K562 (cell line): ENCODE measurements around the gene CLDN1. TPM values are rescaled to one million over a fixed set of nuclear protein-coding genes. Genes with fewer than 3 reads are reported as not detected.

ENCODE experiments used
- FOXA3 ChIP-seq, 2 experiments: fragments of 450-650 bp in 1 of 2; sonication (generic) in 1 of 2; formaldehyde crosslinking; IDR thresholded peaks in 1 of 2; conservative IDR thresholded peaks in 1 of 2; 2 replicates each; pipeline versions ENCODE4 v1.4.0 to v1.8.0; 2020 to 2022; ENCODE audit warnings: mild to moderate bottlenecking in 2 of 2, missing genetic modification reagents in 1 of 2
- HNRNPUL1 ChIP-seq: fragments of 200-400 bp; formaldehyde crosslinking; IDR thresholded peaks from 2 replicates; pipeline ENCODE4 v1.6.1; 2017; ENCODE audit warnings: low read length
- KDM2B ChIP-seq: fragments of 250-450 bp; sonication (Bioruptor Pico); IDR thresholded peaks from 2 replicates; pipeline ENCODE4 v1.8.0; 2021; ENCODE audit warnings: mild to moderate bottlenecking, moderate library complexity
- MTA3 ChIP-seq: fragments of 450-650 bp; formaldehyde crosslinking; IDR thresholded peaks from 2 replicates; pipeline ENCODE4 v1.6.1; 2017; ENCODE audit warnings: mild to moderate bottlenecking, borderline replicate concordance
- NFRKB ChIP-seq: fragments of 450-650 bp; IDR thresholded peaks from 2 replicates; pipeline ENCODE4 v1.6.1; 2016; ENCODE audit warnings: low read depth
- NR1H2 ChIP-seq: sonication (generic); formaldehyde crosslinking; IDR thresholded peaks from 2 replicates; pipeline ENCODE4 v1.4.0; 2020; ENCODE audit warnings: mild to moderate bottlenecking, missing genetic modification reagents
- RBM39 ChIP-seq: fragments of 200-400 bp; formaldehyde crosslinking; optimal IDR thresholded peaks from 2 replicates; pipeline ENCODE3; 2018; ENCODE audit warnings: low read depth, low read length
- ZNF561 ChIP-seq: fragments of 450-650 bp; formaldehyde crosslinking; conservative IDR thresholded peaks from 2 replicates; pipeline ENCODE4 v1.4.0; 2020; ENCODE audit warnings: mild to moderate bottlenecking, moderate library complexity
- polyA plus RNA-seq, 8 experiments: library from polyadenylated mRNA; depleted of rRNA in 4 of 8; stranded (reverse) in 5 of 8; unstranded in 3 of 8; fragments of >200 nt; fragmentation: Nextera tagmentation in 2 of 8; fragmentation: Illumina TruSeq in 1 of 8; extraction: Ambion mirVana in 2 of 8; extraction: Trizol in 1 of 8; gene quantifications; 2 replicates each; pipeline versions ENCODE4 v1.2.1 to v1.2.3, GENCODE V29; 2011 to 2014; ENCODE audit warnings: inconsistent platforms in 1 of 8, missing spikeins in 1 of 8
- total RNA-seq, 7 experiments: library from RNA; depleted of rRNA in 6 of 7; stranded (reverse); fragments of >200 nt in 6 of 7; fragmentation: Illumina TruSeq in 2 of 7; extraction: Trizol in 2 of 7; gene quantifications; 2 replicates each; pipeline versions ENCODE4 v1.2.1 to v1.2.3, GENCODE V29; 2011 to 2021; ENCODE audit warnings: low replicate concordance in 1 of 7
- TF ChIP-seq, protein P1 (sequence below): IDR thresholded peaks from 3 replicates; pipeline ENCODE4 v1.6.1; 2011; ENCODE audit warnings: borderline replicate concordance, mild to moderate bottlenecking, moderate library complexity; ENCODE audit not compliant: insufficient read length; ENCODE audit errors: extremely low read depth
- TF ChIP-seq, protein P2 (sequence below): fragments of 450-650 bp; conservative IDR thresholded peaks from 2 replicates; pipeline ENCODE4 v1.6.1; 2016; ENCODE audit warnings: missing genetic modification characterization, low read depth, mild to moderate bottlenecking, control low read depth, missing compliant biosample characterization
- TF ChIP-seq, protein P3 (sequence below): sonication (generic); formaldehyde crosslinking; IDR thresholded peaks from 2 replicates; pipeline ENCODE4 v1.8.0; 2022; ENCODE audit warnings: mild to moderate bottlenecking, low read depth, missing genetic modification reagents

Gene CLDN1
- total and polyA plus RNA-seq, 9 of the 15 experiments (the other 6 are each of a cell fraction or from before 2014, with no cell fraction given) = 0.16 TPM; not detected in 8

DNA sequence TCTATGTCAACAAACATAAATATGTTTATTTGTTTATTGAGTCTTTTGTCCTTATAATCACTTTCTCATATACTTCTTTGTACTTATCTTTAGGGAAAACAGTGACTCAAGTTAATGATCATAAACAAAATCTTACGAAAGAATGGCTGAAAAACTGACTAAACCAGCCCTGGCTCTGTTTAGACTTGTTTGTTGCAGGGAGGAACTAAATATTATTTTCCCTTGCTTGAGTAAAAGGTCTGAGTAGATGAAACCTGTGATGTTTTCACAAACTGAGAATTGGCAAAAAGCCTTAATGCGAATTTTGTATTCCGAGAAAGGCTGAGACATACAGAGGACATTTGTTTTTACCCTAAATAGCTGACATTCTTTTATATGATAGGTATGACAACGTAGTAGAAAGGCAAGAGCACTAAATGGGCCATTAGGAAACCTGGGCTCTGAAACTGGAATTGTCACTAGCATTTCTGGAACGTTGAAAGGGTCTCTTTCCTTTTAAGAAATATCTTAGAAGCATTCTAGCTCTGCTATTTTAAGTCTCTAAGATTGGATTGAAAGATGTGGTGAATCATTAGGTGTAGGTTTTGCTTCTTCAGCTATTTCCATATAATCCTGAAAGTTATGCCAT lies 47.5 kb upstream of the CLDN1 start (continued):
- TF ChIP-seq, protein P1, sequence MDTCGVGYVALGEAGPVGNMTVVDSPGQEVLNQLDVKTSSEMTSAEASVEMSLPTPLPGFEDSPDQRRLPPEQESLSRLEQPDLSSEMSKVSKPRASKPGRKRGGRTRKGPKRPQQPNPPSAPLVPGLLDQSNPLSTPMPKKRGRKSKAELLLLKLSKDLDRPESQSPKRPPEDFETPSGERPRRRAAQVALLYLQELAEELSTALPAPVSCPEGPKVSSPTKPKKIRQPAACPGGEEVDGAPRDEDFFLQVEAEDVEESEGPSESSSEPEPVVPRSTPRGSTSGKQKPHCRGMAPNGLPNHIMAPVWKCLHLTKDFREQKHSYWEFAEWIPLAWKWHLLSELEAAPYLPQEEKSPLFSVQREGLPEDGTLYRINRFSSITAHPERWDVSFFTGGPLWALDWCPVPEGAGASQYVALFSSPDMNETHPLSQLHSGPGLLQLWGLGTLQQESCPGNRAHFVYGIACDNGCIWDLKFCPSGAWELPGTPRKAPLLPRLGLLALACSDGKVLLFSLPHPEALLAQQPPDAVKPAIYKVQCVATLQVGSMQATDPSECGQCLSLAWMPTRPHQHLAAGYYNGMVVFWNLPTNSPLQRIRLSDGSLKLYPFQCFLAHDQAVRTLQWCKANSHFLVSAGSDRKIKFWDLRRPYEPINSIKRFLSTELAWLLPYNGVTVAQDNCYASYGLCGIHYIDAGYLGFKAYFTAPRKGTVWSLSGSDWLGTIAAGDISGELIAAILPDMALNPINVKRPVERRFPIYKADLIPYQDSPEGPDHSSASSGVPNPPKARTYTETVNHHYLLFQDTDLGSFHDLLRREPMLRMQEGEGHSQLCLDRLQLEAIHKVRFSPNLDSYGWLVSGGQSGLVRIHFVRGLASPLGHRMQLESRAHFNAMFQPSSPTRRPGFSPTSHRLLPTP = no peak
- TF ChIP-seq NR1H2 (CRISPR knock-in tag) = no peak
- TF ChIP-seq KDM2B (CRISPR knock-in tag) = no peak
- TF ChIP-seq MTA3 = no peak
- TF ChIP-seq FOXA3 (CRISPR knock-in tag; conservative IDR thresholded peaks at IDR 0.05 in 1 of 2, IDR thresholded peaks at IDR 0.05 in 1 of 2) = no peak
- no peak for TF ChIP-seq RBM39
- no peak for TF ChIP-seq HNRNPUL1
- no peak for TF ChIP-seq ZNF561
- TF ChIP-seq, protein P2, sequence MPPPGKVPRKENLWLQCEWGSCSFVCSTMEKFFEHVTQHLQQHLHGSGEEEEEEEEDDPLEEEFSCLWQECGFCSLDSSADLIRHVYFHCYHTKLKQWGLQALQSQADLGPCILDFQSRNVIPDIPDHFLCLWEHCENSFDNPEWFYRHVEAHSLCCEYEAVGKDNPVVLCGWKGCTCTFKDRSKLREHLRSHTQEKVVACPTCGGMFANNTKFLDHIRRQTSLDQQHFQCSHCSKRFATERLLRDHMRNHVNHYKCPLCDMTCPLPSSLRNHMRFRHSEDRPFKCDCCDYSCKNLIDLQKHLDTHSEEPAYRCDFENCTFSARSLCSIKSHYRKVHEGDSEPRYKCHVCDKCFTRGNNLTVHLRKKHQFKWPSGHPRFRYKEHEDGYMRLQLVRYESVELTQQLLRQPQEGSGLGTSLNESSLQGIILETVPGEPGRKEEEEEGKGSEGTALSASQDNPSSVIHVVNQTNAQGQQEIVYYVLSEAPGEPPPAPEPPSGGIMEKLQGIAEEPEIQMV = no peak
- no peak for TF ChIP-seq NFRKB
- TF ChIP-seq, protein P3, sequence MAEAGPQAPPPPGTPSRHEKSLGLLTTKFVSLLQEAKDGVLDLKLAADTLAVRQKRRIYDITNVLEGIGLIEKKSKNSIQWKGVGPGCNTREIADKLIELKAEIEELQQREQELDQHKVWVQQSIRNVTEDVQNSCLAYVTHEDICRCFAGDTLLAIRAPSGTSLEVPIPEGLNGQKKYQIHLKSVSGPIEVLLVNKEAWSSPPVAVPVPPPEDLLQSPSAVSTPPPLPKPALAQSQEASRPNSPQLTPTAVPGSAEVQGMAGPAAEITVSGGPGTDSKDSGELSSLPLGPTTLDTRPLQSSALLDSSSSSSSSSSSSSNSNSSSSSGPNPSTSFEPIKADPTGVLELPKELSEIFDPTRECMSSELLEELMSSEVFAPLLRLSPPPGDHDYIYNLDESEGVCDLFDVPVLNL (CRISPR knock-in tag) = no peak
